ENCODE results near the gene XYLB.

DNA sequence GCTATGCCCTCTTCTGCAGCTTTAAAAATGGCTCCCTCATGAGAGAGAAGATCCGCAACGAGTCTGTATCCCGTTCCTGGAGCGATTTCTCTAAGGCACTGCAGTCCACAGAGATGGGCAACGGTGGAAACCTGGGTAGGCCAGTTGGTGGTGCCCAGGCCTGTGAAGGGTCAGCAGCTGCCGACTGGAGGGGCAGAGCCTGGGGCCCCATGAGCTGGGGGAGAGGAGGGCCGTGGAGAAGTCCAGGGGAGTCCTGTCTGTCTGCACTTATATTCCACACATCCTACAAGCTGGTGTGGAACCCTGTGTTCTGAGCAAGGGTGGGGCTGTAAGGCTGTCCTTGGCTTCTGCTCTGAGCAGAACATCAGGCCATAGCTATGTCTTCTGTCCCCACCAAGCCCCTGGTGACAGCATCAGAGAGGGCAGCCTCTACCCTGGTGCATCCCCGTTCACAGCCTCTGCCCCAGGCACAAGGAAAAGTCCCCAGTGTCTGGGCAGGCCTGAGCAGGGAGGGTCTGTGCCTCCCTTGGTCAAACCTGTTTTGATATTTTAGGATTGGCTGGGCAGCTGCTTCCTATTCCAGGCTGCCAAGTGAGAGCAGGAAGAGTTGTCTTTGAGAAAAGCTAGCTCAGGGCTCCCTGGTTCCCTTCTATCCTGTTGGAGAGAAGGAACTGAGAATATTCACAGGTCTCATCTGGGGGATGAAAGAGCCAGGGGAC, 29.7 kb downstream of the XYLB start:
- TF ChIP-seq CTCF (IDR thresholded peaks at IDR 0.05) (no peak), POLR2A (IDR thresholded peaks at IDR 0.05) (no peak)
